ENCODE results near the gene DIO3.
"Not testable (repeated sequence)": the region's sequence is repeated elsewhere in the genome, so short reads cannot be mapped to it uniquely, and the experiment has no call there.

Gene DIO3

DNA sequence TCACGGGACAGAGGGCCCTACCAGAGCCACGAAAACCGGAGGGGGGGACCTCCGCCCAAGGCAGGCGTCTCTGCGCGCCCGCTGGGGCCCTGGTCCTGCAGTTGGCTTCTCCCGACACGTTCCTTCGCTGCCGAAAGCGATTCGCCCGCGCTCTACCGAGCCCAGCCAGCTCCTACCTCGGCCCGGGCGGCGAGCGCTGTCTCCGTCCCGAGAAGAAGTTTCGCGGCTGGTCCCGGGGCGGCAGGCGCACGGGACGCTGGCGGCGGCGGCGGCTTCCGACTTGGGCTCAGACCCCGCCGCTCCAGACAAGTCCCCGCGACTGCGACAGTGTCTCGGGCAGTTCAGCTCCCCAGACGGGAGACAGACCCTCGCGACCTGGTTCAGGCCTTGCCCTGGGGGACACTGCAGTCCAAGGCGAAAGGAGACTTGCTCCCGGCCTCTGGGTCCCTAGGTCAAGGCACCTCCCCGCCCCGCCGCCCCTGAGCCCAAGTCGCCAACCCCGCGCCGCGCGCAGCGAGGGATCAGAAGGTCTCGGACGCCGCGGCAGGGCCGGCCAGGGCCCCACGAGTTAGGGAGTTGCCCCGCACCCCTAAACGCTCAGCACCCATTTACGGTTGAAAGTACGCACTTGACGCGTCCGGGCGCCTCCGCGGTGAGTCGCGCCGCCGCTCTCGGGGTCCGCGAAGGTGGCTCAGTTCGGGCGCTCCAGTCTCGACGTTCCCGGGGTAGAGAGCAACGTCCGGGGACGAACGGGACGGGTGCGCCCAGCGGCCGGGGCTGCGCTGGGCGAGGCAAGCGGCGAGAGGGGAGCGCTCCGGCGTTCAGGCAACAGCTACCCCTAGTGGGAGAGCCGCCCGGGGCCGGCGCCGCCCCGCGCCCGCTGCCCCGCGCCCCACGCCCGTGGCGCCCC is 1.4 kb upstream of the DIO3 start:
- DNase-seq = no peak

DNA sequence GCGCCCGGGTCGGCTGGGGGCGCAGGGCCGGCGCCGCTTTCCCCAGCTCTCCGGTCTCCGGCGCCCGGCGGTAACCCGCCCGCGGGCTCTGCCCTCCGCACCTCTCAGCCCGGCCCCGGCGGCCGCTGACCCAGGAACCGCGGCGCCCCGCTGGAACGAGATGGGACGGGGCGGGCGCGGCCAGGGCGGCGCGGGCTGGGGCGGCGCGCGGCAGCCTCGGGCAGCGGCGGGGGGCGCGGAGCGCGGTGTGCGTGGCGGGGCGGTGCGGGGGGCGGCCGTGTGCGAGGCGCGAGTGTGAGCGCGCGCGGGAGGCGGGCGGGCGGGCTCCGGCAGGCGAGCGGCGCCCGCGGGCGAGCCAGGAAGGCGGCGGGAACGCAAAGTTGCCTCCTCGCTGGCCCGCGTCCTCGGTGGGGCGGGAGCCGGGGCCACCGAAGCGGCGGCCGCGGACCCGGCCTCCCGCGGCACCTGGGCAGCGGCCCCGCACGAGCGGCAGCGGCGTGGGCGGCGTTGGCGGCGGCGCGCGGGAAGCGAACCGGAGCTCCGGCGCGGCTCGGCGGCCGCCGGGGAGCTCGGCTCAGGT is 671 bp upstream of the DIO3 start:
- no peak for DNase-seq

DNA sequence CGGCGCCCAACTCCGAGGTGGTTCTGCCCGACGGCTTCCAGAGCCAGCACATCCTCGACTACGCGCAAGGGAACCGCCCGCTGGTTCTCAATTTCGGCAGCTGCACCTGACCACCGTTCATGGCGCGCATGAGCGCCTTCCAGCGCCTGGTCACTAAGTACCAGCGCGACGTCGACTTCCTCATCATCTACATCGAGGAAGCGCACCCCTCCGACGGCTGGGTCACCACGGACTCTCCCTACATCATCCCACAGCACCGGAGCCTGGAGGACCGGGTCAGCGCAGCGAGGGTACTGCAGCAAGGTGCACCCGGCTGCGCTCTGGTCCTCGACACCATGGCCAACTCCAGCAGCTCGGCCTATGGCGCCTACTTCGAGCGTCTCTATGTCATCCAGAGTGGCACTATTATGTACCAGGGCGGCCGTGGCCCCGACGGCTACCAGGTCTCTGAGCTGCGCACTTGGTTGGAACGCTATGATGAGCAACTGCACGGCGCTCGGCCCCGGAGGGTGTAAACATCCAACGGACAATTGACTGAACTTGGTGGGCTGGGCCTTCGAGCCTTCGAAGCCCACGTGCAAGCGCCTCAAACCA is 699 bp downstream of the DIO3 start:
- peak; percentile 28 for DNase-seq

DNA sequence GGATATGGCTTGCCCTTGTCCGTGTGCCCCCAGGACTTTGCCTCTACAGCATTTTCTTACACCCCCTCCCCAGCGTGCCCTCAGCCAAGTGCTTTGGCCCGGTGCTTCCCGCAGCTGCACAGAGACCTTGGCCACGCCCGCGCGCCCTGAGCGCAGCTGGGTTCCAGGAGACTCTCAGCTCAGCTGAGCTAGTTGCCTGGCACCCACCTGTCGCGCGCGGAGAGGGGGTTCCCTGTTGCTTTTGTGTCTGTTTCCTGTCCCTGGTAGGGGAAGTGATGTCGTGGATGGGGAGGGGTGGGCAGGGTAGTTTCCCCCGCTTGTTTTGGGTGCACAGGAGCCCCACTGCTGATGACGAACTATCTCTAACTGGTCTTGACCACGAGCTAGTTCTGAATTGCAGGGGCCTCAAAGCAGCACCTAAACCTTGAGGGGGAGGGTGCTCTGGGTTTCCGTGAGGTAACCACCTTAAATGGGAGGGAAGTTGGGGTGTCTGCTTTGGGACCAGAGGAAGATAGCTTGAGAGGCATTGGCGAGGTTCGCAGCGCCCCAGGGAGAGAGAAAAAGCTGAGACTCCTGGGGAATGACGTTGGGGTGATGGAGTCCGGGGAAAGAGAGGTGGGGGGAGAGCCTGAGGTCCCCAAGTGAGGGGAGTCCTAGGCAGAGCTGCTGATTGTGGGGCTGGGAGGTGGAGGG is 1.5 kb downstream of the DIO3 start:
- DNase-seq = peak; percentile 85

DNA sequence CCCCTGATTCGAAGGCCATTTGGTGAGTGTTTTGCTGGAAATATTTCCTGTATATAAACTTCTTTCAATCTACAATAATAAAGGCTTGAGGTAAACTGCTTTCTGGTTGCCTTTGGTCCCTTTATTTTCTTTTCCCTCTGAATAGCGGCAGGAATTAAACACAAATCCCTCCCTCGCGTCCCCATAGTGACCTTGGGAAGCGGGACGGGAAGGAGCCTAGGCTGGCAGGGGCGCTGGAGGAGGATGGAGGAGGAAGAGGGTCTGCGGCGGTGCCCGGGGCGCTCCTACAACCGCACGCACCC is 2.0 kb downstream of the DIO3 start:
- DNase-seq = no peak

DNA sequence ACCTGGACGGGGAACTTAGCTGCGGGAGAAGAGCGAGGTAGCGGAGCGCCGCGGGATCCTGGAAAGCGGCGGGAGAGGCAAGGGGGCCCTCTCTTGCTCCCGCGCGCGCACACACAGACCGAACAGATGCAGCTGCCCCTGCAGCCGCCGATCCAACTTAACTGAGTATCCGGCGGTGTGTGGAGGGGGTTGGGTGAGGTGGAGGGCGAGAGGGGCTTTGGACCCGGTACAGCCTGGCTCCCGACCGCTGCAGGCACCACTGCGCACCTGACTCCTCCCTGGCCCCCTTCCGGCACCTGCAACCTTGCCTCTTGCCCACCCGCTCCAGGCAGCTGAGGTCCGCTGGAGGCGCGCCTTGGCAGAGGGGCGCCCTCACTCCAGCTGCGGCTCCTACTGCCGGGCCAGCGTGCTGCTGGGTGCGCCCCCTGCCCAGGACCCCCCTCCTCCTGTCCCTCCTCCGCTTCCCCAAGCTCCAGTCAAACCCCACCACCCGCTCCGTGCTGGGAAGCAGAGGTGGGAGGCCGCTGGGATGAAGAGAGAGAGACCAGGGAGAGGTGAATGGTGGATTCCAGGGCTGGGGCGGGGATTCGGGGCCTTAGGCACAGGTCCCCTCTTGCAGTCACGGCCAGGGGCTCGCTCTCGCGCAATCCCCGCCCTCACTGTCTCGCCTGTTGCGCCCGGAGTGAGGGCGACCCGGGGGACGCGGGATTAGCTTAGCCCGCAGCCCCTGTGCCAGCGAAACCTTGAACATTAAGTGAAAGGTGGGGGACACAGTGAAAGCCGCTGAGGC is 2.6 kb downstream of the DIO3 start:
- DNase-seq = peak; percentile 41

DNA sequence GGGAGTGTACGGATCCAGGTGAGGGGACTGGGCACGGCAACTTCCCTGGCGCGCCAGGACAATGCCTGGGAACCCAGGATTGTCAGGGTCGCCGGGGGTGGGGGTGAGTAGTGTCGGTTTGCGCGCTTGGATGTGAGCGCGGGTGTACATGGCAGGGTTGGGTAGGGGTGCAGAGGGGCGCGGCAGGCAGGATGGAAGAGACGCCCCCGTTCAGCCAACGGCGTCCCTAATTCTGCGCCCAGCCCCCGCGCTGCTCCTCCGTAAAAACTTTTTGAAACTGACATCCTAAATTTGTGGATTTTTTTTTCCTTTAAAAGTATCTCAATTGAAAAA is 3.1 kb downstream of the DIO3 start:
- DNase-seq = no peak

DNA sequence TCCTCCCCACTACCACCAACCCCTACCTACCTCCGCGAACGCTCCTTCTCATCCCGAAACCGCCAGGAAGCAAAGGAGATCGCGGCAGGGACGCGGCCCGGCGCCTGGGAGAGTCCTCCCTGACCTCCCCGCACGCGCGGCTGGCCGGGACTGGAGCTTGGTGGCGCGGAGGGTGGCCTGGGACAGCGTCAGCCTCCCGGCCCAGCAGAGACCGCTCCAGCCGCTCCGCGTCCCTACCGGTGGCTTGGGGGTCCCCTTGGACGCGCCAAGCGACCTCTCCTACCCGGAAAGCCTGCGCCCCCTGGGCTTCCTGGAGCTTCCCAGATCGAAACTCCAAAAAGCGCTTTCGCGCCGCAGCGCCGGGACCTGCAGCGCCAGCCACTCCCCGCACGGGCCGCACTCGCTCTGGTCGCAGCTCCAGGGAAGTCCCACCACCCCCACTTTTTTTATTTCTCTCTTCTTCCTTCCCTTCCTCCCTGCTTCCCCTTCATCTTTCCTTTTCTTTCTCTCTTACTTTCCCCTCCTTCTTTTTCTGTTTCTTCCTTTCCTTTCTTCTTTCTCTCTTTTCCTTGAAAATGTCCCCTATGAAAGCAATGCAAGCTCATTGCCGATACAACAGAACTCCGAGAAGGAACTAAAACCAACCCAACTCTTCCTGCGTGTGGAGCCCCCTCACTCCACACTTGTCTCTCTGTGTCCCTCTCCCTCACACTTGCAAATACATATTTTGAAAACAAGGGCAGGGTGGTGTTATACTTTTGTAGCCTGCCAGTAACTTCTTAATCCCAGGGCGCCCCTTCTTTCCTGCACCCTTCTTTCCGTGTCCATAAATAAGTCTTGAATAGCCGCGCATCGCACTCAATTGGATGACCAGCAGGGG is 3.8 kb downstream of the DIO3 start:
- DNase-seq = no peak

DNA sequence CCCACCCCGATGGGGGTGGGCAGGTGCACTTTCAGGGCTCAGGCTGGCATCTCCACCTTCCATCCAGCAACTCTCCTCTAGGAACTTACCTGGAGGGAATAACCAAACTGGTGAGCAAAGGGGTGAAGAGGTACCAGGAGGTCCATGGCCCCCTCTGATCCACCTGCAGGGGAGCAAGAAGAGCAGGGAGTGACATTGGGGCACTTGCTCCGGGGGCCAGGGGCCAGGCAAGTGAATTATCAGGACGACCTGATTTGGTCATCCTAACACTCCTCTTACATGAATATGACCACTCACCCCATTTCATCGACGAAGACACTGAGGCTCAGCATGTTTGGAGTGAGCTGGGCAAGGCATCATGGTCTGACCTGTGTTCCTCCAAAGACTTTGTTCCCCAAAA is 6.0 kb downstream of the DIO3 start:
- DNase-seq = no peak

DNA sequence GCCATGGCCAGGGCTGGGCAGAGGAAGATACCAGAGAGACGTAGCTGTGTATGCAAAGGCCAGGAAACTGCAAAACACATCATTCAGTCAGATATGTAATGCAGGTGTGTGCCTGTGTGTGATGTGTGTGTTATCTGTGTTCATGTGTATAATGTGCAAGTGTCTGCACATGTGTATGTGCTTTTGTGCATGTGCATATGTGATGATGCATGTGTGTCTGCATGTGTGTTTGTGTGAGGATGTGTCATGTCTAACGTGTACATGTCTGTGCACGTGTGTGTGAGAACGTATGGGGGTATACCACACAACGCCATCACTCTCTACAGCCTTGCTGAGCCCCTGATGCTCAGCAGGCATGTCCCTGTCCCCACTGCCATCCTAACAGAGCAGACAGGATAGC is 9.7 kb downstream of the DIO3 start:
- DNase-seq = no peak

DNA sequence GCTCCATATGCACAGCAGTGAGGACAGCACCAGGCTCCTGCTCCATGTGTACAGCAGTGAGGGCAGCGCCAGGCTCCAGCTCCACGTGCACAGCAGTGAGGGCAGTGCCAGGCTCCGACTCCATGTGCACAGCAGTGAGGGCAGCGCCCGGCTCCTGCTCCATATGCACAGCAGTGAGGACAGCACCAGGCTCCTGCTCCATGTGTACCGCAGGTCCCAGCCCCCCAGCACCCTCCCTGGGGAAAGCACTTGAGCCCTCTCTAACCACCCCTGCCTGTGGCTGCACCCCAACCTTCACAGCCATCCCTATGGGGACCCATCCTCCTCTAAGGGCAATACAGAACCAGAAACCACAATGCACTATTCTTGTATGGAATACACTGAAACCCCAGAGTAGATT is 11.2 kb downstream of the DIO3 start:
- DNase-seq = not testable (repeated sequence)

DNA sequence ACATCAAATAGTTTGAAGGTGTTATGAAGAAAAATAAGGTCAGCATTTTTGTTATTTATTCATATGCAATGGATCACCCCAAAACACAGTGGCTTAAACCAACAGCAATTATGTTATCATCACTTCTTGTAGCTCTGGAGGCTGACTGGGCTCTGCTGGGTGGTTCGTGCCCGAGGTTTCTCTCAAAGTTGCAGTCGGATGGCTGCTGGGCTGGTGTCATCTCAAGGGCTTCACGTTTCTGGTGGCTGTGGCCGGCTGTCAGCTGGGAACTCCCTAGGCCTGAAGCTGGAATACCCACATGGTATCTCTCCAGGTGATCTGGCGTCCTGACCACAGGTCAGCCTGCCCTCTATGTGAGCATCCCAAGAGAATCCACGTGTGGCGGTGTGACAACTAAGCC is 12.0 kb downstream of the DIO3 start:
- no peak for DNase-seq

DNA sequence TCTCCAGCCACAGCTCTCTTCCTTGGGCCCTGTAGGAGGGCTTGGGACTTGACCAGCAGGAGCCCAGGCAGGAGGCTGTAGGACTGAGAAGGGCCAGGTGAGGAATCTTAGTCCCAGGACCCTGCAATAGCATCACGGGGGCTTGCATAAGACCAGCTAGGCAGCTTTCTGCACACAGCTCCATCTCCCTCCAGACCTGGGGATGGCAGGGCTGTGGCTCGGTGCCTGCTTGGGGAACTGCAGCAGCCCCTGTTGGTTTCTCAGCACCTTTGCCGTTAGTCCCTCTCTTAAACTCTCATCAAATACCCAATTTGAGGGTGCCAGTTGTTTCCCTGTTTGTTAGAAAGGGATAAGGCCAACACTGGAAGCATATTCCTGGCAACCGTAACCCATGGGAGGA is 14.3 kb downstream of the DIO3 start:
- no peak for DNase-seq

DNA sequence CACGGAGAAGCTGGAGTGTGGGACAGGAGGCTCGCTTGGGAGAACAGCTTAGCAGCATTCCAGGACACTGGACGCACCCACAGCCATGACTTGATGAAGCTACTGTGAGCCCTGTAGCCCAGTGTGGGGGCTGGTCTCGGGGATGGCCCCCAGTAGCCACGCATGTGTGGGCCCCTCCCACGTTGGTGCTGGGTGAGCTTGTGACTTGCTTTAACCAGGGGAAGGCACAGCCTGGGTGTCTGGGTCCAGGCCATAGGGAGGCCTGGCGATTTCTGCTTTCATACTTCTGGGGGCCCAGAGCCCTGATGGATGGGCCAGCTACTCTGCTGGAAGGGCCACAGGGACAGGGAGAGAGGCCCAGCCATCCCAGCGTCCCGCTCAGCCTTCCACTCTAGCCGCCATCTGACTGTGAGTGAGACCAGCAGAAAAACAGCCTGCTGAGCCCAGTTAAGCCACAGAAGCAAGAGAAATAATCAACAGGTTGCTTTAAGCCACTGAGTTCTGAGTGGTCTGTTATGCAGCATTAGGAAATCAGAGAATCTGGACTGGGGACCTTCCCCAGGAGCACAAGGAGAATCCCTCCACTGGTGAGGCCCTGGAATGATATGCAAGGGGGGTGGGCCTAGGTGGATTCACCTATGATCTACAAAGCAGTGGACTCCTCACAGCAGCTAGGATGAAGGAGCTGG is 16.1 kb downstream of the DIO3 start:
- DNase-seq = no peak

DNA sequence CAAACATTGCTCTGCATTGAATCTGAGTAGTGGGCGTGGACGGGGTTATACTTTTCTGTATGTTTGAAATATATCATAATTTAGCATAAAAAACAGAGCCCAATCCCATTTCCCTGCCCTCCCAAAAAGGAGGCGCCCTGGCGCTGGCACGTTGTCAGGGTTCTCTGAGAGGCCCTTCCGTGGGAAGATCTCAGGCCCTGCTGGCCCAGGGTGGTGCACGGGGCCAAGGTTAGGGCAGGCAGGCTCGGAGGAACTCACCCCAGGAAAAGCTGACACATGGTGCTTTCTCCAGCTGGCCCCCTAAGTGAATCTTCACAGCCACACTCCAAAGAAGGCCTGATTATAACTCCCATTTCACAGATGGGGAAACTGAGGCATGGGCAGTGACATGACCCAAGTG is 17.2 kb downstream of the DIO3 start:
- no peak for DNase-seq

DNA sequence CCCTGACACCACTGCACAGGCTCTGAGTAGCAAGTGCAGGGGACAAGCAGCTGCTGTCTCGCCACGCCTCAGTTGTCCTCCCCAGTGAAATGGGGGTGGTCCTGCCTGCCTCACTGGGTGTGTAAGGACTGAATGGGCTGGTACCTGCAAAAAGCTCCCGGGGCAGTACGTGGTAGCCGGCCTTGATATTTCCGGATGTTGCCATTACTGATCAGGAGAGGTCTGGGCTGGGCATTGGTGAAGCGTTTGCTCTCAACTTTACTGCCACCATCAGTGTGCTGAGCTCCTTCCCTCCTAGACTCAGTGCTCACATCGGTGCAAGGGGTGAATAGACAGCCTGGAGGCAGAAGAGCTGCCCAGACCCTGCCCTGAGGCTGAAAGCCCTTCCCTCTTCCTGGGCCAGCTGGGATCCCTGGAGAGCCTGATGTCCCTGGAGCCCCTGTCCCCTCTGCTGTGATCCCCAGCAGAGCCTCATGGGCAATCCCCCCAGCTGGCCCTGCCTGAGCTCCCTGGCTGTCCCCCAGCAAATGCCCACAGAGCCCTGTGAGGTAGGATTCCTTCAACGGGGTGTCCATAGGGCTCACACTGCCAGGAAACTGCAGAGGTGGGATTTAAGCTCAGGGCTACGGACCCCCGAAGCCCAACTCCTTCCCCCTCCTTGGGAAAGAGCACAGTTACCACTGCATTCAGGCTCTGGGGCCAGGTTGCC is 18.2 kb downstream of the DIO3 start:
- no peak for DNase-seq

DNA sequence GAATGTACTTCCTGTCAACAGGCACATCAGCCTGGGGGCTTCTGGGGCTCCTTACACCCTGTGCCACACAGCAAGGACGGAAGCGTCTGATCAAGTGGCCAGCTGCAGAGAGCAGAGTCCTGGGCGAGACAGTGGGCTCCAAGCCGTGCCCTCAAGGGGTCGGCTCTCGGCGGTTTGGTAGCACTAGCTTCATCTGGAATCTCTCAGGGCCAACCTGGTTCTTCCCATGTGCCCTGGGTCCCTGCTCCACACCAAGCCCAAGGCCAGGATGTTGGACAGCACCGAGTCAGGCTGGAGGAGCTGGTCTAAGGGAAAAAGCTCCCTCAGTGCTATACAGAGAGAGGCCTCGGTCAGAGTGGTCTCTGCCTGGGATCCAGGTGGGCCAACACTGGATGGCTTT is 20.5 kb downstream of the DIO3 start:
- DNase-seq = no peak

DNA sequence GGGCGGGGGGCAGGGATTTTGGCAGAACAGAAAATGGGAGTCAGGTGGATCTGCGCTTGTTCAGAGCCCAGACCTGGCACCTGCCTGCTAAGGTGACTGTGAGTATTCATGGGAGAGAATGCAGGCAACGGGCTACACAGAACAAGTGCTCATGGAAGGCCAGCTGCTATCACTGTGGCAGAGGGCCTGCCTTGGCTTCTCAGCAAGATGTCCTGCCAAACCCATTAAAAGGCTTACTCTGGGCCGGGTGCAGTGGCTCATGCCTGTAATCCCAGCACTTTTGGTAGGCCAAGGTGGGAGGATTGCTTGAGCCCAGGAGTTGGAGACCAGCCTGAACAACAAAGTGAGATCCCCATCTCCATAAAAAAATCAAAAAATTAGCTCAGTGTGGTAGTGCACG is 21.0 kb downstream of the DIO3 start:
- DNase-seq = no peak

DNA sequence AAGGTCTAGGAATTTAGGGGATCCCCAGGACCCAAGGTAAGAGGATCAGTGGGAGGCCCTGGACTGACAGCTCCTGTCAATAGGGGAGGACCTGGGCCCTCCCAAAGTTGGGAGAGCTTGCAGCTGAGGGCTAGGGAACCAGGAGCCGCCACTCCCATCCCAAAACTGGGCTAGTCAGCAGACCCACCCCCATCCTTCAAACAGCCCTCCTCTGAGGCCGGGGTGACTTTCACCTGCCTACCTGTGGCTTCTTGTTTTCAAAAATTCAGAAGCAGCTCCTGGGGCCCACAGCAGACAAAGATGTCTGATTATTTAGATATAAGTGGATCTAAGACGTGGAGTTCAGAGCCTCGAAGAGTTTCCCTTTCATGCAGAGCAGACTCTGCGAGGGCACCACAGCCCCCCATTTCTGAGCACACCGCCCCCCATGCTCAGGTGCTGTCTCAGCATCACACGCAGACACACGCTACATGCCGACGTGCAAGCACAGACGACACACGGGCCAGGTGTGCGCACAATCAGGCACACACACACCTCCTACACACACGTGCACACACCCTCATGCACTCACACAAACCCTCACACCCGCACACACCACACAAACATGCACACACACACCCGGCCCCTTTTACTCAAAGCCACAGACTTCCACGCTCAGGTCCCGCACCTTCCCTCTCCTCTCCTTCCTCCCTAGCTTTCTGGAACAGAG is 21.9 kb downstream of the DIO3 start:
- no peak for DNase-seq

DNA sequence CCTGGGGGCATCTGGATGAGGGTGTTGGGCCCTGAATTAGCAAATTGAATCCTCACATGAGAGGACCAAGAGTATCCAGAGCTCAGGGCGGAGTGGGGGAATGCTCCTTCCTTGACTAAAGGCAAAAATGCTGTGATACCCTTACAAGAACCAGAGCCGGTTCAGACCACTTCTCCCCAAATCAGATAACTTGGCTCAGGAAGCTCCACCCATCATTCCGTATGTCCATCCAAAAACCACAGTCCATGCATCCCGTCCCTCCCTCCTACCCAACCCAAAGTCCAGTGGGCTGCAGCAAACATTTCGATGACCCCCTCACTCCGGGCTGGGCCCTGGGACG is 22.4 kb downstream of the DIO3 start:
- DNase-seq = no peak

Data from NCI-H345 (cell line).